Astrocyte (in vitro differentiated cells and primary cell): Measurements from ENCODE around the gene GFRA1.

Source experiments
- CTCF ChIP-seq: IDR thresholded peaks from 2 replicates; pipeline ENCODE4 v1.5.1; 2011; ENCODE audit warnings: low read depth, mild to moderate bottlenecking, inconsistent platforms, low read length, moderate library complexity; ENCODE audit not compliant: insufficient read depth
- EZH2 ChIP-seq: IDR thresholded peaks from 2 replicates; pipeline ENCODE4 v1.6.1; 2012; ENCODE audit warnings: mild to moderate bottlenecking, low read length, inconsistent platforms; ENCODE audit not compliant: insufficient read depth

GRCh38 chr10:116259638-116260037 lies 13.4 kb downstream of the GFRA1 start:
- TF ChIP-seq CTCF = no peak
- TF ChIP-seq EZH2 = no peak
